Measurements from ENCODE around the gene ITSN1. TPM values are rescaled to one million over a fixed set of nuclear protein-coding genes. Genes with fewer than 3 reads are reported as not detected.

Gene ITSN1
- total RNA-seq, 3 donors from 2014 or later: 39.5 to 113 (median 58.3) TPM

- TF ChIP-seq POLR2A (IDR thresholded peaks at IDR 0.05) (no peak), CTCF (IDR thresholded peaks at IDR 0.05) (no peak), POLR2AphosphoS5 (IDR thresholded peaks at IDR 0.05) (no peak)
- H3K27ac ChIP-seq: no peak overlapping the region
- no peak for DNase-seq (ENCODE audit: low spot score in 2 of 2)
- H3K4me3 ChIP-seq: no peak overlapping the region
- H3K36me3 ChIP-seq: no peaks in the 10 kb centered on the region
- intact Hi-C loops (cut with DNase I; ENCODE audit: low total_unique reads): no loop called here
- H3K9me3 ChIP-seq: no peaks in the 10 kb centered on the region
- H3K27me3 ChIP-seq: no peaks in the 10 kb centered on the region
- no peaks in the 10 kb centered on the region for H3K4me1 ChIP-seq
Observed at GRCh38 chr21:33677450-33677849, 35.1 kb downstream of the ITSN1 start.

- intact Hi-C loops (cut with DNase I; ENCODE audit: low total_unique reads): no loop called here
- TF ChIP-seq POLR2AphosphoS5 (IDR thresholded peaks at IDR 0.05) (no peak), POLR2A (IDR thresholded peaks at IDR 0.05) (no peak), CTCF (IDR thresholded peaks at IDR 0.05) (no peak)
- DNase-seq (ENCODE audit: low spot score in 2 of 2): no peak
- no peaks in the 10 kb centered on the region for H3K9me3 ChIP-seq
- H3K36me3 ChIP-seq: no peaks in the 10 kb centered on the region
- no peak overlapping the region for H3K27ac ChIP-seq
- no peak overlapping the region for H3K4me3 ChIP-seq
- no peaks in the 10 kb centered on the region for H3K4me1 ChIP-seq
- no peaks in the 10 kb centered on the region for H3K27me3 ChIP-seq
Observed at GRCh38 chr21:33680870-33681269, 38.6 kb downstream of the ITSN1 start.

GRCh38 chr21:33682992-33683627 lies 40.8 kb downstream of the ITSN1 start:
- no peaks in the 10 kb centered on the region for H3K4me1 ChIP-seq
- no peak overlapping the region for H3K4me3 ChIP-seq
- H3K36me3 ChIP-seq: no peaks in the 10 kb centered on the region
- TF ChIP-seq POLR2A (IDR thresholded peaks at IDR 0.05): no peak
- TF ChIP-seq POLR2AphosphoS5 (IDR thresholded peaks at IDR 0.05): no peak
- TF ChIP-seq CTCF (IDR thresholded peaks at IDR 0.05): no peak
- H3K9me3 ChIP-seq: no peaks in the 10 kb centered on the region
- no peak overlapping the region for H3K27ac ChIP-seq
- DNase-seq (ENCODE audit: low spot score in 2 of 2): no peak
- H3K27me3 ChIP-seq: no peaks in the 10 kb centered on the region
- intact Hi-C loops (cut with DNase I; ENCODE audit: low total_unique reads): no loop called here

- Histone ChIP-seq H3K4me3 (no peak overlapping the region), H3K36me3 (no peaks in the 10 kb centered on the region), H3K9me3 (no peaks in the 10 kb centered on the region), H3K27ac (no peak overlapping the region), H3K27me3 (no peaks in the 10 kb centered on the region), H3K4me1 (no peaks in the 10 kb centered on the region)
- no peak for DNase-seq (ENCODE audit: low spot score in 2 of 2)
- intact Hi-C loops (cut with DNase I; ENCODE audit: low total_unique reads): no loop called here
- TF ChIP-seq POLR2AphosphoS5 (IDR thresholded peaks at IDR 0.05): no peak
- TF ChIP-seq POLR2A (IDR thresholded peaks at IDR 0.05): no peak
- TF ChIP-seq CTCF (IDR thresholded peaks at IDR 0.05): no peak
Observed at GRCh38 chr21:33684068-33684467, 41.8 kb downstream of the ITSN1 start.

GRCh38 chr21:33684923-33685560 lies 42.7 kb downstream of the ITSN1 start:
- Histone ChIP-seq H3K36me3 (no peaks in the 10 kb centered on the region), H3K4me3 (no peak overlapping the region), H3K27me3 (no peaks in the 10 kb centered on the region), H3K9me3 (no peaks in the 10 kb centered on the region), H3K4me1 (no peaks in the 10 kb centered on the region), H3K27ac (no peak overlapping the region)
- TF ChIP-seq POLR2A (IDR thresholded peaks at IDR 0.05): no peak
- no peak for TF ChIP-seq POLR2AphosphoS5 (IDR thresholded peaks at IDR 0.05)
- no peak for TF ChIP-seq CTCF (IDR thresholded peaks at IDR 0.05)
- intact Hi-C loops (cut with DNase I; ENCODE audit: low total_unique reads): no loop called here
- no peak for DNase-seq (ENCODE audit: low spot score in 2 of 2)
